HG02759 (cell line): Measurements from ENCODE around the gene RAB40C.

Experiments used
- ATAC-seq: cut with Tn5 transposase; IDR thresholded peaks from one replicate; pipeline ENCODE4 v1.9.1; 2021; ENCODE audit warnings: mild to moderate bottlenecking, moderate library complexity; ENCODE audit not compliant: unreplicated experiment

RAB40C gene

DNA sequence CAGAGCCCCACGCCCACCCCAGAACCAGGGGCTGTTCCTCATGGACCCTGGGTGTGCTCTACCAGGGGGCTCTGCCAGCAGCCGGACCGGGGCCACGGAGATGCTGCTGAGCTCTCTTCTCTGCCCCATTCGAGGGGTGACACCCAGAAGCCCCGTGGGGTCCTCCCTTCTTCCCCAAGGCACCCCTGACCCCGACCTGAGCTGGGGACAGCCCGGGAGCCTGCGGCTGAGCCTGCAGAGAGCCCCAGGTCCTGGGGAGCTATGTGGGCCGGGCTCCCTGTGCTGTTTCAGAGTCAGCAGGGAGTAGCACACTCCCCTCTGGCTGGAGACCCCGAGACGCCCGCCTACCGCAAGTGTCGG, 30.9 kb upstream of the RAB40C start:
- no peak for ATAC-seq

DNA sequence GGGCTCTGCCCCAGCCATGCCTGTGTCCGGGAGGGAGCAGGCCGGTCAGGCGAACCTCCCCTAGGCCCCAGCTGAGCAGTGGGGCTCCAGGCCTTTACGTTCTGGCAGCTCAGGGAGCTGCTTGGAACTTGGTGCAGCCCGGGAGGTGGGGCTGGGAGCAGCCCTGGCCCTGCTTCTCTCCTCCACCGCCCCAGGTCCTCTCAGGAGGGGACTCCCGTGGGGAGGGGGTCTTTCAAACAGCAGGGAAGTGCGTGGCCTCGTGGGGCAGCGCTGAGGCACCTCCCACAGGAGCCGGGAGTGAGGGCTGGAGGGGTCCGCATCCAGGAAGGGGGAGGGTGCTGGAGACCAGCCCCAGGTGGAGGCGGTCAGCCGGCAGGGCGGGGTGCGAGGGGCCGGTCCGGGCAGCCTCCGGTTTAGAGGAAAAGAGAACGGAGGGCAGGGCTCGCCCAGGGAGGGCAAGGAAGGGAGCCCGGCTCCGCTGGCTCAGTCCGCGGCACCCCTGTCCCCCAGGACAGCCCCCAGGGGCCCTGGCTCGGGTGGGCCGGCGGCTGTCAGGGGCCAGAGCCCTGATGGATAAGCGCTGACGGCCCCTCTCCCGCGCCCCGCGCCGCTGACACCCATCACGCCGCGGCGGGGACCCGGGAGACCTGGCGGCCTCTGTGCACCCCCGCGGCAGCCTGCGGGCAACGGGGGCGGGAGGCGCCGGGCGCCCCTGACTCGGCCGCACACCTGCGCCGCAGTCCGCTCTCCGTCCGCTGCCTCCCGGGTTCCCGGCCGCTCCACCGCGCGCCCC, 30.3 kb upstream of the RAB40C start:
- no peak for ATAC-seq

DNA sequence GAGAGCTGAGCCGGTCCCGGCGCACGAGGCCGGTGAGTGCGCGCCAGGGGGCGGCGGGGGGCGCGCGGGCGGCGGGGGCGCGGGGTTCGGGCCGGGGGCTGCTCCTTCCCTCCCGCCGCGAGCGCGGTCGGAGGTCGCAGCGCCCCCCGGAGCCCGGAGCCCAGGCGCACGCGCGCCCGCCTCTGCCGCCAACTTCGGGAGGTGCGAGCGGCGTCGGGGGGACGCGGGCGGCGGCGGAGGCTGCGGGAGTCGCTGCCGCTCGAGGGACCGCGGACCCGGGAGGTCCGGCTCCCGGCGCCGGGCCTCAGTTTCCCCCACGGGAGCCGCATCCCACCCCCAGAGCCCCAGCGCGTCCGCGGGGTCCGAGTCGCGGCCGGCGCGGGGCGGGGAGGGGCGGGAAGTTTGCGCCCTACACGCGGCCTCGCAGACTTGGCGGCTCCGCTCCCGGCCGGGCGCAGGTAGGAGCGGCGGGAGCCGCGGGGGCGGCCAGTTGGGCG, 29.6 kb upstream of the RAB40C start, which contains the start of gene PRR35:
TSS of gene PRR35 (plus strand) at position 191 of the 497 bp plus-strand sequence. CDS start 2,901 bp downstream, outside the sequence.
- ATAC-seq: no peak

DNA sequence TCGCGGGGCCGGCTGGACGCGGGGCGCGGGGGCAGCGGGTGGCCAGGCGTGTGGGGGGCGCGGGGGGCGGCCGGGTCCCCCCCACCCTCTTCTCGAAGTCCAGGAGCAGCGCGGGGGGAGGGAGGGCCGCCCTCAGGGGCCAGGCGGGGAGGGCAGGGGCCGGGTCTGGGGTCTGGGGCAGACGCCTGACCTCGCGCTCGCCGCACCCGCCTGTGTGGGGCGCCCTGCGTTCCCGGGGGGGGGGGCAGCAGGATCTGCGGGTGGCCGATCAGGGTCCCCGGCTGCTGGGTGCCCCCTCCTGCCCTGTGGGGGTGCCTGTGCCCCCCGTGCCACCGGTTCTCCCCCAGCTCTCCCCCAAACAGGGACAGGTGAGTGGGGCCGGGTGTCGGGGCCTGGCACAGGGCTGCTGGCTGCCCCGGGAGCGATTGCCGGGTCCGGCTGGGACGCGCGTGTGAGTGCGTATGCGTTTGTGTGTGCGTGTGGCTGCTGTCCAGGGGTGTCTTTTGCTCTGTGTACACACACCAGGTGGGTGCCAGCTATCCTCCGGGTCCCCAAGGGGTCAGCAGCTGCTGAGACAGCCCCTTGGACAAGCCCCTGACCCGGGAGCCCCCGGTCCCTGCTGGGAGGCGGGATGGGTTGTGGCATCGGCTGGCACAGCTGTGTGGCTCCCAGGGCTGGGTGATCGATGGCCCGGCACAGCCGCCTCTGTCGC, 29.0 kb upstream of the RAB40C start:
- no peak for ATAC-seq

DNA sequence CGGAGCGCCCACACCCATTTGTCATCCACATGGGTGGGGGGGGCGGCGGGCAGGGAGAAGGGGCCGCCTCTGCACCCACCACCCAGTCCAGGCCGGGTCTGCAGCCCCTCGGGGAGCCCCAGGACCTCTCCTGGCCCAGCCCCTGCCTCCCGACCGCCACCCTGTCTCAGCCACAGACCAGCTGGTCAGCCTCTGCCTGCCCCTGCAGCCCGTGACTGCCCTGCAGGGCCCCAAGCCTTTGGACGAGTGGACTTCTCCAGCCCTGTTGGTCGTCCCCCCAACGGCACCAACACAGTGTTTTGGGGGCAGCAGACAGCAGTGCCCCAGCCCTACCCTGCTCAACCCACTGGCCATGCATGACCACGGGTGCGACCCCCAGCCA, 28.5 kb upstream of the RAB40C start:
- ATAC-seq: no peak

DNA sequence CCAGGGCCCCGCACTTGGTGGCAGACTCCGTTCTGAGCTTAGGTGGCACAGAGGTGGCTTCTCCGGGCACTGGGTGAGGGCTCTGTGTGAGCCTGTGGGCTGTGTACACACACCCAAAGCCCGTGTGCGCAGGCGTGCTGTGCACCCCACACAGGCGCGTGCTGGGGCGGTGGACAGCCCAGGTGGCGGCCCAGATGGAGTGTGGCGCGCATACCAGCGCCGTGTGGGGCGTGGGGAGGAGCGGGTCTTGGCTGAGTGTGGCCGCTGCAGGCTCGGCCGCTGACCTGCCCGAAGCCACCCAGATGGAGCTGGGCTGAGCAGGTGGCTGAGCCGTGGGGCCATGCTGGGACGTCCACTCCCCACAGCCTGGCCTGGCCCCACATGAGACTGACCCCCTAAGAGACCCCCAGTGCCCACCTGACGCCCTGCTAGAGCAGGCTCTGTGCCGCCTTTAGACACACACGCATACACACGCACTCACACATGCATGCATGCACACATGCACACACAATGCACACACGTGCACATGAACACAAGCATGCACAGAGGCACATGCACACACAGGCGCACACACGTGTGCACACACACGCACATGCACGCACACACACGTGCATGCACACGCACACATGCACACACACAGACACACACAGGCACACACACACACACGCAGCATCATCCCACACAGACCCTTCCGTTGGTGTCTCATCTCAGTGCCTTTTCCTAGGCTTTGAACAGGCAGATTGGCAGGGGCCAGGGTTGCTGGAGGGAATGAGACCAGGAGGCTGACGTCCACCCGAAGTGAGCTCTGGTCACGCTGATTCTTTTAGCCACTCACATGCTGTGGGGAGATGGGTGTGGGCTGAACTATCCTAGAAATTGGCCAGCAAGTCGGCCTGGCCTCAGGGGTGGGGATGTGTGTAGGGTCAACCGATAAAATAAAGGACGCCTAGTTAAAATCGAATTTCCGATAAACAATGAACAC, 27.6 kb upstream of the RAB40C start:
- ATAC-seq: no peak

DNA sequence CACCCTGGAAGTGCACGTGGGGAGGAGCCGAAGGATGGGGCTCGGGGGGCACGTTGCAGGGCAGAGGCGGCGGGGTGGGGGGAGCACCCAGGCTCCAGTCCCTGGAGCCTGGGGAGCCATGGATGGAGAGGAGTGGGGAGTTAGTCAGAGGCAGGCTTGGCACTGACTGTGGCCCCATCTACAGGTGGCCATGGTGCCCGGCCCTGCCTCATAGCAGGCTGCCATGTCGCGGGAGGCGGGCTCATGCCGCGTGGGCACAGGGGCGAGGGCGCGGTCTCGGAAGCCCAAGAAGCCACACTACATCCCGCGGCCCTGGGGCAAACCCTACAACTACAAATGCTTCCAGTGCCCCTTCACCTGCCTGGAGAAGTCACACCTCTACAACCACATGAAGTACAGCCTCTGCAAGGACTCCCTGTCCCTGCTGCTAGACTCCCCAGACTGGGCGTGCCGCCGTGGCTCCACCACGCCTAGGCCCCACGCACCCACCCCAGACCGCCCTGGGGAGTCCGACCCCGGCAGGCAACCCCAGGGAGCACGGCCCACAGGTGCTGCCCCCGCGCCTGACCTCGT, 26.7 kb upstream of the RAB40C start:
- no peak for ATAC-seq

DNA sequence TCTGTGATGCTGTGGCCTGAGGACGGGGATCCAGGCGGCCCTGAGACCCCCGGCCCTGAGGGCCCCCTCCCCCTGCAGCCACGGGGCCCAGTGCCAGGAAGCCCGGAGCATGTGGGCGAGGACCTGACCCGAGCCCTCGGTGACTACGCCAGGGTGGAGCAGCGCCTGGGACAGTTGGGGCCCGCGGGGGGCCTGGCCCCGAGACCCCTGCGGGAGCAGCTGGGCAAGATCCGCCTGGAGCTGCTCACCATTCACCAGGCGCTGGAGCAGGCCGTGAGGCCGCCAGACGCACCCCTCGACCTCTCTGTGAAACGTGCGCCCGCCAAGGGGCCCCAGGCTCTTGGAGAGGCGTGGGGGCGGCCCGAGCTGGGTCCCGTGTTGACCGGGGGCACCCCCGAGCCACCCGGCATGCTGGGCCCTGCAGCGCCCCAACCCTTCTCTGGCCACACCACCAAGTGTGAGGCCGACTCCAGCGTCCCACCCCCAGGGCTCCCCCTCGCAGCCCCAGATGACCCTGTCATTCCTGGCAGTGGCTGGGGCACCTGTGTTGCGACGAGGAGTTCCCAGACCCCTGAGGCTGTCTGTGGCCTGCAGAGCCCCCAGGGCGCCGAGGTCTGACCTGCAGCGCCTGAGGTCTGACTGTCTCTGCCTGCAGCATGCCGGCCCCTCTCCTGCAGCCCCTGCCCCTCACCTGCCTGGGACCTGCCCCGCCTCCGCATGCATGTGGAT, 25.0 kb upstream of the RAB40C start:
- no peak for ATAC-seq

DNA sequence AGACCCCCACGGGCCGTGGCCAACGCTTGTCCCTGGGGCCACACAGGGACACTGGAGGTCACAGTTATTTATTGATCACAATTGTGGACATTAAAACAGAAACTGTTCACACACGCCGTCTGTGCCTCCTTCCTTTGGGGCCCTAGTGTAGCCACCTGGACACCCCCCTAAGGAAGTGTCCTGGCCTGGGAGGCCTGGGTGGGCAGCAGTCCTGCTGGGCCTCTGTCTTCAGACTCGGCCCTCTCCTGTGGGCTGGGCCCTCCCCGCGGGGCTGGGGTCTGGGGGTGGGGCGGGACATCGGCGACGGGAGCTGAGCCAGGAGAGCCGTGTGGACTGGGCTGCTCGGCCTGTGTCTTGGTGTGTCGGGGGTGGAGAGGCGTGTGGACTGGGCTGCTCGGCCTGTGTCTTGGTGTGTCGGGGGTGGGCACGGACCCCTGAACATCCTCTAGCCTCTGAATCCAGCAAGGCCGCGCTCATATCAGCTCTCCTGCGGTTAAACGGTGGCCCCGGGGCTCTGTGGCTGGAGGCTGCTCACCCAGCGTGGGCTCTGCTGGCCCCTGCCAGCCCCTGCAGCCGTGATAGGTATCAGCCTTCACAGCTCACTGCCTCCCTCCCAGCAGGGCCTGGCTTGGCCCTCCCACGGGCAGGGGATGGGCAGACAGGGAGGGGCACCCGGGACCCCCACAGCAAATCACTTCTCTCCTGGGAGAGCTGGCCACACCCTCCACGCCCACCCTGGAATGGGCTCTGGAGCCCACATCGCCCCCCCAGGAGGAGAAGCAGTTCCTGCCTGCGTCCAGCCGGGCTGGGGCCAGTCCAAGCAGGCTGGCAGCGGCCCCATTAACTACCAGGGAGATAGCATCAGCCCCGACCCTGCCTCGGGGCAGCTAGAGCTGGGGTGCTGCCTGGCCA, 24.2 kb upstream of the RAB40C start:
- no peak for ATAC-seq

DNA sequence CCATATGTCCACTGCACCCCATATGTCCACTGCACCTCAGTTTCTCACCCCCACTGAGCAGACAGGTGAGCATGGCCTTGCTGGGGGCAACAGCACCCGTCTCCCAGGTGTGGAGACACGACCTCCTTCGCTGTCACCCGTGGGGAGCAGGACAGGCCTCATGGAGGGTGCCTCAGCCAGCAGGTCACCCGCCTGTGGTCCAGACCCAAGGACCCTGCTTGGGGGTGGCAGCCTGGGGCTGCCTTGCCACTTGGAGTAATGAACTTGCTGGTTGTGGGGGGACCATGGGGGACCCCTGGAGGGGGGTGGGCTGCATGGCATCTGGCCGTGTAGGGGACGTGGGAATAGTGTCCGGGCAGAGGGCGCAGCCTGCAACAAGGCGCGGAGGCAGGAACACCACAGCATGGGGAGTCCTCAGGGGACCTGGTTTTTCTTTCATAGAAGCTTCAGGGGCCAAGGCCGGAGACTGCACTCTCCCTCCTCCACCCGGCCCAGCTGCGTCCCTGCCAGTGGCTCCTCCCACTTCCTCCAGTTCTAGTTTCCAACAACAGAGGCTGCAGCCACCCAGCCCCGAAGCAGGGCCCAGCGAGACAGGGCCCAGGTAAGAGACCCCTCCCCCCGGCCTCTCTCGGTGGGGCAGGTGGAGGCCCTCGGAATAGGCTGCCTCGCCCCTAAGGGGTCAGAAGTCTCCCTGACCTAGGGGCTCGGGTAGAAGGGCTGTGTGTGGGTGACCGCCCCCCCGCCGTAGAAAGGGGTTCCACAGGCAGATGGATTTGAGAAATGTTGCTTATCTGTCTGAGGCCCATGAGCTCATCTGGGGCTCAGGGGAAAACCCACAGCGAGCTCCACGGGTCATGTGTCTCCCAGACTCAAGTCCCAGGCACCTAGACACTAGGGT, 23.1 kb upstream of the RAB40C start, which contains the start of gene NHLRC4:
TSS of gene NHLRC4 (plus strand) at position 531 of the 898 bp plus-strand sequence. CDS start 1,043 bp downstream, outside the sequence.
- peak; percentile 39 for ATAC-seq

DNA sequence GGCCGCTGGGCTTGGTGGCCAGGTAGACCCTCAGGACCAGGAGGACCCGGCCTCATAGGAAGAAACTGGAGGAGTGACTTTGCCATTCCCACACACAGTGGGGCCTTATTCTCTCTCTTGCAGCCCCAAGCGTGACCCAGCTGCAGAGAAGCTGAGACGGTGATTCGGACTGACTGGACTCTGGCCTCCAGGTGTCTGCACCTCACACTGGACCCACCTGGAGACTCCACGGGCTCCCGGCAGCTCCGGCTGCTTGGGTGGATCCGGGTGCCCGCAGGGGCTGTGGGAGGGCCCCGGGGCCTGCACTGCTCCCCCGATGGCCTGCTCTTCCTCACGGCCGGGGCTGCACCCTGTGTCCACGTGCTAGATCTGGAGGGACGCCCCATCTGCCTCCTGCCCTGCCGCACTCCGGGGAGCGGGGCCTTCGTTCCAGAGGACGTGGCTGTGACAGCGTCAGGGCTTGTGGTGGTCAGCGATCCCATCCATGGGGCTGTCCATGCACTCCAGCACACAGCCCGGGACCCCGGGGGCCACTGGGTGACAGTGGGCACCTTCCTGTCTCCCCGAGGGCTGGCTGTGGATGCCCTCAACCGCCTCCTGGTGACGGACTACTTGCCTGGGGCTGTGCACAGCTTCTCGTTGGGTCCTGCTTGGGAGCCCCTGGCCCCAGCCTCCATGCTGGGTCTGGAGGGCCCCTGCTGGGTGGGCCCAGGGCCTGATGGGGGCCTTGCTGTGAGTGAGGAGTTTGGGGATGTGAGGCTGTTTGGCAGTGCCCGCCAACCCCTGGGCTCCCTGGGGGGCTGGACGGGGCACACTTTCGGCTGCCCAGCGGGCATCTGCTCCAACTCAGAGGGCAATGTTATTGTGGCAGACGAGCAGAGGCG, 22.3 kb upstream of the RAB40C start:
- no peak for ATAC-seq

DNA sequence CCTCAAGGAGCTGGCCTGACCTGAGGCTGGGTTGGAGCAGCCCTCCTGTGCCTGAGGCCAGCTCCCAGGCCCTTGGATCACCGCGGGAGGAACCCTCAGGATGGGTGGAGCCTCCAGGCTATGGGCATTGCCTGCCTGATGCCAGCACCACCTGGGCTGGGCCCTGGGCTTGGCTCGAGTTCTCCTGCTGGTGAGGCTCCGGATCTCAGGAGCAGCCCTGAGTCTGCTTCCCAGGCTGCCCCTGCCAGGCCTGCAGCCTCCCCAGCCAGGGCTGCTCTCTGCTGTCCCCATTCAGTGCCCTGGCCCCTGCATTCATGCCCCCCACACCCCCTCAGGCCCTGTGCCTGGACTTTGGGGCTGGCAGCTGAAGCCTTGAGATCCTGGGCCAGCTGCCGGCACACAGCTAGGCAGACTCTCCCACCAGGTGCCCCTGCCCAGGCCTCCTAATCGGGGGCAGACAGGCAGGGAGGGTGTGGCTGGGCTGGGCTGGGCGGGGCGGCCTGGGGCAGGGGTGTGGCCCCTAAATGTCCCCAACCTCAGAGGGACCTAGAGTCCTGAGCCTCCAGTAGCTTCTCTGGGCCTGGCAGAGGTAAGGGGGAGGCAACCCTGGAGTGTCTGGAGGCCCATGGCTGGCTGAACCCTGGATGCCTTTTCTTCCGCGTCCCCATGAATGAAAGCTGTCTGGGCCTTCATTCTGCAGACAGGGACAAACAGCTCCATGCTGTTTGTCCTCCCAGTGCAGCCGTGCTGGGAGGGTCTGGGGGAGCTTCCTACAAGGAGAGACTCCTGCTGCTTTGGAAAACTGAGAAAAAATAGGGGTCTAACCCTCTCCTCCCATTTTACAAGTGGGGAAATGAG, 21.2 kb upstream of the RAB40C start:
- ATAC-seq: no peak

DNA sequence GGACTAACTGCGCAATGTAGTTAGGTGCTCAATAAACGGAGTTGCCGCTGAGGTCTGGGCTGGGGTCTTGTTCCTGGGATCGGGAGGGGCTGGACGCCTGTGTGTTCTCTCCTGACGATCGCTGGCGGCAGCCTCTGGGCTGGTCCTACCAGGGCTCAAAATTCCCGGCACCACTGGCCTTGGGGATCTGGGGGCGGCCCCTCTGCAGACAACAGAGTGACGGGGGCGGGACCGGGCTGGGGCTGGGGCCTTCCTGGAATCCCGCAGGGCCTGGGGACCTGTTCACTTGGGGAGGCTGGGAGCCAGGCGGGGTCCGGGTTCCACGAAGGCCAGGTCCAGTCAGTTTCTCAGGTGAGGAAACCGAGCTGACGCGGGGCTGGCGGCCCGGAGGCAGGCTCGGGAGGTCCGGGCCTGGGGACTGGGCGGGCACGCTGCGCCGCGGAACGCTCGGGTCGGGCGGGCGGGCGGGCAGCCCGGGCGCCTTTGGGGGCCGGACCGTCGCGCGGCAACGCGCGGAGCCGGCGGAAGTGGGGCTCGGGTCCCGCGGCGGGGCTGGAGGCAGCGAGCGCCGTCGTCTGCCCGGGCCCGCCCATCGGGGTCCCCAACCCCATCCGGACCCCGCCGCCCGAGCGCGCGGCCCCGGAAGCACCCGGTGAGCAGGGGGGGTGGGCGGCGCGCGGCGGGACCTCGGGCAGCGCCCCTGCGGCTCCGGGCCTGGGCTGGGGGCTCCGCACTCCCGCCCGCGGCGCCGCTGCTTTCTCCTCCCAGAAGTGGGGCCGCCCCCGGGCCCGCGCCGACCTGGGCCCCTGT, 20.2 kb upstream of the RAB40C start, which contains the start of gene PIGQ:
TSS of gene PIGQ (plus strand) at position 524 of the 810 bp plus-strand sequence. CDS start 4,107 bp downstream, outside the sequence.
- ATAC-seq: peak; percentile 78

DNA sequence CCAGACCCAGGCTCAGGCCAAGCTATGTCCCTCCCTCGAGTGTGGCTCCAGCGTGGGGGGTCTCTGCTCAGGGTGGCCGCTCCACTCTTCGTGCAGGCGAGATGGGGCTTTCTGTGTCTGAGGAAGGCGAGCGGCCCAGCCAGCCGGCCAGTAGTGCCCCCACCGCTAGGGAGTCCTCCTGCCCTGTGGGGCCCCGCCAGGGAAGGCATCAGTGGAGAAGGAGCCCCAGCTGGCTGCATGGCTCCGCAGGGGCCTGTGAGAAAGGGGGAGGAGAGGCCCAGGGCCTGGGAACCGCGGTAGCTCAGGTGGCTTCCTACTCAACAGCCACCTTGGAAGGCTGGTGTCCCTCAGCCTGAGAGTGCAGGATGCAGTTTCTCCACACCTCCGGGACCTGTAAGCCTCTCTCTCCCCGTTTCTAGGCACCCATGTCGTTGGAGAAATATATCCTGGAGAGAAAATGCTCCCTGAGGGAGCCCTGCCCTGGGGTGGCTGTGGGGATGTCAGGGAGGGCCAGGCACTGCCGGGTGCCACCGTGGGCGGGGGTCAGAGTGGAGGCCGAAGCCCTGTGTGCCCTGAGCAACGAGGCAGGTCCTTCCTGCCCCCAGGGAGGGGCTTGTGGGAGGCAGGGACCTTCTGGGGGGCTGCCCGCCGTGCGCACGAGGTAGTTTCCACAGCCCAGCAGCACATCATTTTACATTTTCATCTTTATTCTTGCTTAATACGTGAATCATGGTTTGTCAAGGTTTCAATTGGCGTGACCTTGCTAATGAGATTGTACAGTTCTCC, 16.8 kb upstream of the RAB40C start:
- ATAC-seq: no peak
